Stimulated activated naive B cell treated with anti-CD40 and anti-IgM and Interleukin-4, amounts not matched to agents 10 μg/mL and 1 μg/mL and 100 μg/mL, for 72 hours (primary cell): Measurements from ENCODE around the gene TMEM141.
A peak's percentile ranks its signal among the peaks of the same experiment; 100 is the strongest.
"Not testable (repeated sequence)": the region's sequence is repeated elsewhere in the genome, so short reads cannot be mapped to it uniquely, and the experiment has no call there.

Experiments used
- ATAC-seq, 2 donors: fragments of 150-1000 bp; cut with Tn5 transposase; replicated peaks; 2 replicates each; pipeline ENCODE4 v1.10.0; 2021; ENCODE audit warnings: moderate library complexity in 1 of 2
- DNase-seq: peaks from one replicate; pipeline ENCODE4 v3.0.0; 2021
- H3K27ac Mint-ChIP-seq: one replicate; pipeline ENCODE4 v1.8.0; 2022; ENCODE audit warnings: mild to moderate bottlenecking, mixed read lengths
- H3K27me3 Mint-ChIP-seq, 2 donors: one replicate each; pipeline ENCODE4 v1.8.0; 2022; ENCODE audit warnings: mixed read lengths in 2 of 2
- H3K36me3 Mint-ChIP-seq, 2 donors: one replicate each; pipeline ENCODE4 v1.8.0; 2022; ENCODE audit warnings: mixed read lengths in 2 of 2, mild to moderate bottlenecking in 1 of 2
- H3K4me1 Mint-ChIP-seq, 2 donors: one replicate each; pipeline ENCODE4 v1.8.0; 2022; ENCODE audit warnings: mixed read lengths in 2 of 2, mild to moderate bottlenecking in 1 of 2
- H3K4me3 Mint-ChIP-seq, 2 donors: one replicate each; pipeline ENCODE4 v1.8.0; 2022; ENCODE audit warnings: mild to moderate bottlenecking in 2 of 2, mixed read lengths in 2 of 2, moderate library complexity in 1 of 2
- H3K9me3 Mint-ChIP-seq, 2 donors: one replicate each; pipeline ENCODE4 v1.8.0; 2022; ENCODE audit warnings: mixed read lengths in 2 of 2, mild to moderate bottlenecking in 1 of 2

The TMEM141 gene

GRCh38 chr9:136829412-136829811, 38.3 kb downstream of the TMEM141 start:
- H3K9me3 Mint-ChIP-seq = no peaks in the 10 kb centered on the region
- DNase-seq = no peak
- no peaks in the 10 kb centered on the region for H3K27me3 Mint-ChIP-seq
- no peaks in the 10 kb centered on the region for H3K4me1 Mint-ChIP-seq
- no peak overlapping the region for H3K4me3 Mint-ChIP-seq
- peak overlapping the region; percentile 47 for H3K27ac Mint-ChIP-seq
- peaks cover 41 to 49% of the 10 kb centered on the region in 2 donors for H3K36me3 Mint-ChIP-seq
- ATAC-seq = no peak

GRCh38 chr9:136829981-136830885, 39.1 kb downstream of the TMEM141 start:
- Mint-ChIP-seq H3K36me3 (peaks cover 41 to 47% of the 10 kb centered on the region in 2 donors), H3K27ac (peak overlapping the region; percentile 59), H3K27me3 (no peaks in the 10 kb centered on the region), H3K4me3 (no peak overlapping the region), H3K4me1 (no peaks in the 10 kb centered on the region), H3K9me3 (no peaks in the 10 kb centered on the region)
- no peak for ATAC-seq
- no peak for DNase-seq

- Mint-ChIP-seq H3K4me1 (no peaks in the 10 kb centered on the region), H3K36me3 (peaks cover 37 to 45% of the 10 kb centered on the region in 2 donors)
Observed at GRCh38 chr9:136831002-136831719, 40.0 kb downstream of the TMEM141 start.

GRCh38 chr9:136831720-136832104, 40.6 kb downstream of the TMEM141 start:
- Mint-ChIP-seq H3K4me3 (no peak overlapping the region), H3K27ac (peak overlapping the region; percentile 59), H3K9me3 (no peaks in the 10 kb centered on the region), H3K27me3 (no peaks in the 10 kb centered on the region), H3K4me1 (no peaks in the 10 kb centered on the region), H3K36me3 (peaks cover 33 to 43% of the 10 kb centered on the region in 2 donors)
- DNase-seq (no peak), ATAC-seq (no peak)

More at GRCh38 chr9:136831002-136831719, 40.0 kb downstream of the TMEM141 start:
- Mint-ChIP-seq H3K9me3 (no peaks in the 10 kb centered on the region), H3K4me3 (peak overlapping the region in 1 of 2 donors; percentile 34), H3K27ac (peak overlapping the region; percentile 74), H3K27me3 (no peaks in the 10 kb centered on the region)
- DNase-seq (no peak), ATAC-seq (no peak)

- H3K27ac Mint-ChIP-seq = no peak overlapping the region
- no peaks in the 10 kb centered on the region for H3K27me3 Mint-ChIP-seq
- H3K36me3 Mint-ChIP-seq = peaks cover 33 to 44% of the 10 kb centered on the region in 2 donors
- ATAC-seq (no peak), DNase-seq (no peak)
- H3K4me1 Mint-ChIP-seq = no peaks in the 10 kb centered on the region
- no peak overlapping the region for H3K4me3 Mint-ChIP-seq
- no peaks in the 10 kb centered on the region for H3K9me3 Mint-ChIP-seq
Observed at GRCh38 chr9:136832581-136832980, 41.4 kb downstream of the TMEM141 start.

GRCh38 chr9:136833381-136834048, 42.4 kb downstream of the TMEM141 start:
- DNase-seq, ATAC-seq, H3K4me3 Mint-ChIP-seq, H3K4me1 Mint-ChIP-seq, H3K9me3 Mint-ChIP-seq, H3K27me3 Mint-ChIP-seq, H3K27ac Mint-ChIP-seq: not testable (repeated sequence)
- peaks cover 31 to 45% of the 10 kb centered on the region in 2 donors for H3K36me3 Mint-ChIP-seq

- no peak overlapping the region for H3K27ac Mint-ChIP-seq
- H3K36me3 Mint-ChIP-seq = peaks cover 37 to 51% of the 10 kb centered on the region in 2 donors
- no peak overlapping the region for H3K4me3 Mint-ChIP-seq
- H3K27me3 Mint-ChIP-seq = no peaks in the 10 kb centered on the region
- peaks cover 0 to 3% of the 10 kb centered on the region in 2 donors for H3K4me1 Mint-ChIP-seq
- DNase-seq = no peak
- H3K9me3 Mint-ChIP-seq = no peaks in the 10 kb centered on the region
- no peak for ATAC-seq
Observed at GRCh38 chr9:136835162-136835931, 44.2 kb downstream of the TMEM141 start.

- Mint-ChIP-seq H3K4me1 (peaks cover 0 to 5% of the 10 kb centered on the region in 2 donors), H3K27me3 (no peaks in the 10 kb centered on the region), H3K4me3 (no peak overlapping the region), H3K27ac (peak overlapping the region; percentile 9), H3K36me3 (peaks cover 33 to 49% of the 10 kb centered on the region in 2 donors), H3K9me3 (no peaks in the 10 kb centered on the region)
- no peak for DNase-seq
- ATAC-seq = no peak
Observed at GRCh38 chr9:136835932-136836904, 45.1 kb downstream of the TMEM141 start.

- no peaks in the 10 kb centered on the region for H3K9me3 Mint-ChIP-seq
- H3K27me3 Mint-ChIP-seq = peaks cover 0 to 2% of the 10 kb centered on the region in 2 donors
Observed at GRCh38 chr9:136837146-136837855, 46.2 kb downstream of the TMEM141 start.

GRCh38 chr9:136837856-136838277, 46.7 kb downstream of the TMEM141 start:
- not testable (repeated sequence) for ATAC-seq, H3K9me3 Mint-ChIP-seq, DNase-seq, H3K27ac Mint-ChIP-seq, H3K27me3 Mint-ChIP-seq, H3K4me3 Mint-ChIP-seq
- peaks cover 8 to 12% of the 10 kb centered on the region in 2 donors for H3K4me1 Mint-ChIP-seq
- peaks cover 27 to 37% of the 10 kb centered on the region in 2 donors for H3K36me3 Mint-ChIP-seq

More at GRCh38 chr9:136837146-136837855, 46.2 kb downstream of the TMEM141 start:
- Mint-ChIP-seq H3K4me1 (peaks cover 5 to 10% of the 10 kb centered on the region in 2 donors), H3K27ac (no peak overlapping the region), H3K36me3 (peaks cover 27 to 39% of the 10 kb centered on the region in 2 donors), H3K4me3 (no peak overlapping the region)
- ATAC-seq (no peak), DNase-seq (no peak)

GRCh38 chr9:136838314-136839228, 47.4 kb downstream of the TMEM141 start:
- Mint-ChIP-seq H3K4me1 (peaks cover 13 to 15% of the 10 kb centered on the region in 2 donors), H3K27ac (no peak overlapping the region), H3K36me3 (peaks cover 27 to 37% of the 10 kb centered on the region in 2 donors), H3K9me3 (no peaks in the 10 kb centered on the region), H3K4me3 (no peak overlapping the region), H3K27me3 (peaks cover 0 to 5% of the 10 kb centered on the region in 2 donors)
- no peak for ATAC-seq
- no peak for DNase-seq
